ENCODE results near the gene ERP29.
"Not testable (repeated sequence)": the region's sequence is repeated elsewhere in the genome, so short reads cannot be mapped to it uniquely, and the experiment has no call there.

- TF ChIP-seq, protein P1, sequence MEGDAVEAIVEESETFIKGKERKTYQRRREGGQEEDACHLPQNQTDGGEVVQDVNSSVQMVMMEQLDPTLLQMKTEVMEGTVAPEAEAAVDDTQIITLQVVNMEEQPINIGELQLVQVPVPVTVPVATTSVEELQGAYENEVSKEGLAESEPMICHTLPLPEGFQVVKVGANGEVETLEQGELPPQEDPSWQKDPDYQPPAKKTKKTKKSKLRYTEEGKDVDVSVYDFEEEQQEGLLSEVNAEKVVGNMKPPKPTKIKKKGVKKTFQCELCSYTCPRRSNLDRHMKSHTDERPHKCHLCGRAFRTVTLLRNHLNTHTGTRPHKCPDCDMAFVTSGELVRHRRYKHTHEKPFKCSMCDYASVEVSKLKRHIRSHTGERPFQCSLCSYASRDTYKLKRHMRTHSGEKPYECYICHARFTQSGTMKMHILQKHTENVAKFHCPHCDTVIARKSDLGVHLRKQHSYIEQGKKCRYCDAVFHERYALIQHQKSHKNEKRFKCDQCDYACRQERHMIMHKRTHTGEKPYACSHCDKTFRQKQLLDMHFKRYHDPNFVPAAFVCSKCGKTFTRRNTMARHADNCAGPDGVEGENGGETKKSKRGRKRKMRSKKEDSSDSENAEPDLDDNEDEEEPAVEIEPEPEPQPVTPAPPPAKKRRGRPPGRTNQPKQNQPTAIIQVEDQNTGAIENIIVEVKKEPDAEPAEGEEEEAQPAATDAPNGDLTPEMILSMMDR (IDR thresholded peaks at IDR 0.05) = not testable (repeated sequence)
- TF ChIP-seq ZFX (IDR thresholded peaks at IDR 0.05; ENCODE audit: borderline replicate concordance) = not testable (repeated sequence)
Measured at GRCh38 chr12:111994211-111995111, 18.8 kb upstream of the ERP29 start.
